Fibroblast of upper back skin (primary cell): ENCODE data around the gene GRK6.

Experiments
- DNase-seq: peaks from one replicate; pipeline ENCODE4 v3.0.0-alpha.2; 2013

Gene GRK6

GRCh38 chr5:177440990-177441780 is 14.7 kb downstream of the GRK6 start:
- no peak for DNase-seq

- no peak for DNase-seq
These were observed 15.8 kb downstream of the GRK6 start for GRCh38 chr5:177442066-177442826.

- no peak for DNase-seq
These were observed 16.9 kb downstream of the GRK6 start for GRCh38 chr5:177443144-177443983.

- no peak for DNase-seq
These were observed 17.9 kb downstream of the GRK6 start for GRCh38 chr5:177444106-177445051.

DNA sequence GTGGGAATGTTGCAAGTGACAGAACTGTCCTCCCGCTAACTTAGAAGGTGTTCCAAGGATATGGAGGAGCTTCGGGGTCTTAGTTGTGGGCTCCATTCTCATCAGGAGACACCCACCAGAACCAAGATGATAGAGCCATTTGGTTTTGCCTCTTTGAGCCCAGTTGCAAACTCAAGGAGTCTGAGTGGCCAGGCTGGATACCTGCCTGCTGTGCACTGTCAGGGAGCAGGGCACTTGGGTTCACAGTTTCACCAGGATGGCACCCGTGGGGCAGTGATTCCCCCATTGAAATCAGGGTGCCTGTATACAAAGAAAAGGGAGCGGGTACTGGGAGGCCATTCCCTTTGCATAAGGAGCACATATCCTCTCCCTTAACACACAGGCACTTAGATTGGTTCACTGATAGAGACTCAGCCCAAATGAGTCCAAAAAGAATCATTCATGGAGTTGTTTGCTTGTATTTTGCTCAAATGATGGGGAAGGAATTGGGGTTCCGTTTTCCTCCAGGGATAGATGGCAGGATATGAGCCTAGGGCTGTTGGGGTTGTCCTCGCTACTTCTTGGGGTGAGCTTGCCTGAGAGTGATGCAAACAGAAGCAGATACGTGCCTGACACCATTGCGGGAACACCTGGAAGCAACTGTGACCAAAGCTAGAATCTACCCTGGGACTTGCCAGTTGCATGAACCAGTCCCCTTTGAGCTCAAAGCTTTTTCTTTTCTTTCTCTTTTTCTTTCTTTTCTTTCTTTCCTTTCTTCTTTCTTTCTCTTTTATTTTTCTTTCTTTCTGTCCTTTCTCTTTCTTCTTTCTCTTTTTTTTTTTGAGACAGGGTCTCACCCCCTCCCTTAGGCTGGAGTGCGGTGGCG is 18.8 kb downstream of the GRK6 start:
- no peak for DNase-seq

DNA sequence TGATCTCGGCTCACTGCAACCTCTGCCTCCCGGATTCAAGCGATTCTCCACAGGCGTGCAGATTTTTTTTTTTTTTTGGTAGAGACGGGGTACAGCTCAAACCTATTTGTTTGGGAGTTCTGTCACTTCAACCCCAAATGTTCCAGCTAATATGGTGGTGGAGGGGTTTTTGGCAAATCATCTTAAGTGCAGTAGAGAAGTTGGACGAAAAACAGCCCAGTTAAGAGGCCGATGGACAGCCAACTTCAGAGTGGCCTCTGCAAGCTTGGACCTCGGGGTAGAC is 19.4 kb downstream of the GRK6 start:
- DNase-seq: no peak

DNA sequence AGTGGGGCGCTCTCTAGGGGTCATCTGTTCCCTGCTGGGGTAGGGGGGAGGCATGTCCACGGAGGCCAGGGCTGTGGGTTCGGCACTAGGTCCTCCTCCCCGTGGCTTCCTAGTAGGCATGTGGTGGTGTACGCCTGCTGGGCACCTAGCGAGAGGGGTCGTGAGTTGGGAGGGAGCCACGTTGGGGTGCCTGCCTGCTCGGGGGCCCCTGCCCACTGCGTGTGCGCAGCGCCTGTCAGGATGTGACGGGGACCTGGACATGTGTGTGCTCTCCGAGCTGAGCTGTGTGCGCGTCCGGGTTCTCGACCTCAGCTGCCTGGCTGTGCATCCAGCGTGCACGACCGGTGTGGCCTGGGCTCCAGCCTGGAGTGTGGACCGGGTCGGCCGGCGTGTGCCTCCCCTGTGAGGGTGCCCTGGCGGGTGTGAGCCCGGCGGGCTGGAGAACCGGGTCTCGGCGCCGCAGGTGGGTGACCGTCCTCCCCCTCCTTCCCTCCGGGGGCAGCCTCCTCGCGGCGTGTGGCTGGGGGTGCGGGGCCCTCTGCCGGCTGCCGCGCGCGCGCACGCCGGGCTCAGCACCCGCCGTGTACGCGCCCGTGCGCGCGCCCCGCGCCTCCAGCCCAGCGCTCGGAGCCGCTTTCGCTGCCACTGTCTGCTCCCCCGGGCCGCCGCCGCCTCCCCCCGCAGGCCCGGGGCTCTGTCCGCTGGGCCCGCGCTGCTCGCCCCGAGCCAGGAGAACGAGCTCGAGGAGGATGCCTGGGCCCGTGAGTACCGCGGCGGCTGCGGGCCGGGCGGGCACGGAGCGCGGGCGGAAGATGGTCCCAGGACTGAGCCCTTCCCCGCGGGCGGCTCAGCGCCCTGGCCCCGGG is 20.0 kb downstream of the GRK6 start, which contains the start of gene PRR7:
PRR7 (plus strand) TSS at position 615 of the 866 bp plus-strand sequence. CDS start 8,254 bp downstream, outside the sequence.
- DNase-seq: peak; percentile 57

GRCh38 chr5:177447066-177447610 is 20.7 kb downstream of the GRK6 start:
- peak; percentile 23 for DNase-seq

GRCh38 chr5:177447611-177448243 is 21.3 kb downstream of the GRK6 start:
- DNase-seq: peak; percentile 56

DNA sequence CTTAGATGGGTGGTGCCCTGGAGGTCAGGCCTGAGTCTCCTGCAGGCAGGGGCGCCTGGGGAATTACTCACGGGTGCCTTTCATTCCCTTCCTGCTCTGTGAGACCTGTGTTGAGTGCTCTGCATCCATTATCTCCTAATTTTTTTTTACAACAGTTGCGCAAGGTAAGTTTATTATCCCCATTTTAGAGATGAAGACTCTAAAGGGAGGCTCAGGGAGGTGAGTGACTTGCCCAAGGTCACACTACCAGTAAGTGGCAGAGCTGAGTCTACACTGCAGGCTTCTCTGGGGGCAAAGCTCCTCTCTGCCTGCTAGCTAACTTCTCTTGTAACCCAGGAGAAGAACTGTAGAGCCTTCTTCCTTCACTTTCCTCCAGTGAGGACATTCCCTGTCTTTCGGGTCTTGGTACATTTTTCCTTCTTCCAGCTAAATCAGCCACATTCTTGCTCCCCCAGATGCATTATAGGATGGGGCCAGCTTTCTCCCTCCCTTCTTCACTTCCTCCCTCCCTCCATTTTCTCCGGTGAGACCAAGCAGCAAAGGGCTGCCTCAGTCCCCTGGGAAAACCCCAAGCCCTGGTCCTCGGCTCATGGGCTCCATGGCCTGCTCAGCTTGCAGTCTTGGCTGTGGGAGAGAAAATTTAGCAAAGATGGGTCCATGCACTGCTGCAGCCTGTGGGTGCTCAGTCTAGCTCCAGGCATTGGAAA is 21.9 kb downstream of the GRK6 start:
- DNase-seq: no peak

GRCh38 chr5:177449140-177450061 is 22.9 kb downstream of the GRK6 start:
- DNase-seq: no peak

DNA sequence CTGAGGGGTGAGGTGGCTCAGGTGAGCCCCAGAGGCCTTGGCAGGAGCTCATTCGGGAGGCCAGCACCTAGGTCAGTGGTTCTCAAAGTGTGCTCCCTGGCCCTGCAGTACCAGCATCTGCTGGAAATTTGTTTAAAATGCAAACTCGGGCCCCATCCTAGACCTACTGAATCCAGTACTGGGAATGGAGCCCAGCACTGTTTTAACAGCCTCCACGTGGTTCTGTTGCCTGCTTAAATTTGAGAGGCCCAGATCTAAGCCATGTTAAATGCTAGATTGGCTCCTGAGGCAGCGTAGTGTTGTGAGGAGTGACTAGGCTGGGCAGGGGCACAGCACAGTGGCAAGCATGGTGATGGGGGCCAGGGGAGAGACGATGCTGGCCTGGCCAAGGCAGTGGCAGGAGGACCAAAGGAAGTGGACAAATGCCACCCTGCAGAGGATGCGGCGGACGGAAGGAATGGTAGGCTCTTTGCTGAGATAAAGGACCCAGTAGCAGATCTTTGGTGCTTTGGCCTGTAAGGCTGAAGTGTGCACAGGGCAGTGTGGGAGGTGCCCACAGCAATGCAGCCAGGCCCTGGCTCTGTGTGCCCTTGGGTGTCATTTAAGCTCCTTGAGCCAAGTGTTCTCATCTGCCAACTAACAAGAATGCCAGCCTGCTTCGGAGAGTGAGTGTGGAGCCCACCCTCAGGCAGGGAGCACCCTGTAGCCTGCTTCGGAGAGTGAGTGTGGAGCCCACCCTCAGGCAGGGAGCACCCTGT is 24.4 kb downstream of the GRK6 start:
- no peak for DNase-seq

GRCh38 chr5:177452688-177453638 is 26.5 kb downstream of the GRK6 start:
- no peak for DNase-seq

- no peak for DNase-seq
These were observed 27.4 kb downstream of the GRK6 start for GRCh38 chr5:177453852-177454396.

- peak; percentile 85 for DNase-seq
These were observed 28.0 kb downstream of the GRK6 start for GRCh38 chr5:177454397-177455035.
